ENCODE data around the gene TMEM59L. TPM values are rescaled to one million over a fixed set of nuclear protein-coding genes. Genes with fewer than 3 reads are reported as not detected.

The TMEM59L gene
- total and polyA plus RNA-seq, 2 of the 13 experiments (the other 11 are each of a cell fraction or from before 2014, with no cell fraction given): 0.97 to 5.5 TPM

DNA sequence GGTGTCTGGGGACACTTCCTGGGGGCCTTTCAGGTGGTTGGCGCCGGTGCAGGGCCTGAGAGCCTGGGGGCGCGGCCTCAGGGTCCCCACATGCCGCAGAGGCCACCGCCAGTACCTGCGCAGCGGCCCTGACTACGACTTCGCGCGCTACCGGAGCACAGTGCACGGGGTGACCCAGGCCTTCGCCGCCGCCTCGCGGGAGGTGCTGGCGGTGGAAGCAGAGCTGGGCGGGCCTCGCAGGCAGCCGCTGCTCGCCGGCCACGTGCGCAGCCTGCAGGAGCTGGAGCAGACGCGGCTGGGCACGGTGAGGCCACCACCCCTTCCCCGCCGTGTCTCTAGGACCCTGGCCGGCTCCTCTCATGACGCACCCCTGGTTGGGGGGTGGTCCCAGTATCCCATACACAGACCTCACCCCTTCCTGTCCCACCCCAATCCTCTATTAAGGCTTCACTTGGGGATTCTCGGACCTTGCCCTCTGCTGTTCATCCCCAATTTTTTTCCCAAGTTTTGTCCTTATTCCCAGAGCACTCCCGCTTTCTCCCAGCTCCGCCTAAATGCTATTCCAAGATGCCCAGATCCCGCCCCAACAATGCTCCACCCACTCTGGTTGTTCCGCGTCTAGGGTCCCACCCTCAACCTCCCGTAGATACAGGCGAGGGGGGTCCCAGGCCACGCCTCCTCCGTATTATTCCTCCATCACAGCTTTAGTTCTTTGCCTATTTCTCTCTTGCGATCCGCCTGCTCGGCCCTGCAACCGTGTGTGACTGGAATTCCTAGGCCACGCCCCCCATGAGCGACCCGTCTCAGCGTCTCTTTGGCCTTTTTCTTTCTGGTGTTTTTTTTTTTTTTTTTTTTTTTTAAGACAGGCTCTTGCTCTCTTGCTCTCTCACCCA, 23.0 kb upstream of the TMEM59L start (continued):
- TF ChIP-seq ZBTB21 (CRISPR knock-in tag; IDR thresholded peaks at IDR 0.05): no peak
- no peak for TF ChIP-seq HMG20A (CRISPR knock-in tag; IDR thresholded peaks at IDR 0.05; ENCODE audit: borderline replicate concordance)
- no peak for TF ChIP-seq SMARCE1 (IDR thresholded peaks at IDR 0.05; ENCODE audit: borderline replicate concordance)
- 0 out of 2 replicates have a peak, but pooled peaks have one; percentile 7 for TF ChIP-seq ZBTB8A (CRISPR knock-in tag; IDR thresholded peaks at IDR 0.05; ENCODE audit: borderline replicate concordance, low read depth)
- TF ChIP-seq KDM6A (CRISPR knock-in tag; IDR thresholded peaks at IDR 0.05; ENCODE audit: low read depth): no peak
- TF ChIP-seq, protein P1, sequence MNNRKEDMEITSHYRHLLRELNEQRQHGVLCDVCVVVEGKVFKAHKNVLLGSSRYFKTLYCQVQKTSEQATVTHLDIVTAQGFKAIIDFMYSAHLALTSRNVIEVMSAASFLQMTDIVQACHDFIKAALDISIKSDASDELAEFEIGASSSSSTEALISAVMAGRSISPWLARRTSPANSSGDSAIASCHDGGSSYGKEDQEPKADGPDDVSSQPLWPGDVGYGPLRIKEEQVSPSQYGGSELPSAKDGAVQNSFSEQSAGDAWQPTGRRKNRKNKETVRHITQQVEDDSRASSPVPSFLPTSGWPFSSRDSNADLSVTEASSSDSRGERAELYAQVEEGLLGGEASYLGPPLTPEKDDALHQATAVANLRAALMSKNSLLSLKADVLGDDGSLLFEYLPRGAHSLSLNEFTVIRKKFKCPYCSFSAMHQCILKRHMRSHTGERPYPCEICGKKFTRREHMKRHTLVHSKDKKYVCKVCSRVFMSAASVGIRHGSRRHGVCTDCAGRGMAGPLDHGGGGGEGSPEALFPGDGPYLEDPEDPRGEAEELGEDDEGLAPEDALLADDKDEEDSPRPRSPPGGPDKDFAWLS (CRISPR knock-in tag; IDR thresholded peaks at IDR 0.05; ENCODE audit: borderline replicate concordance): peak; percentile 47; the same call in 1 of the 2 replicates
- TF ChIP-seq CC2D1A (CRISPR knock-in tag; IDR thresholded peaks at IDR 0.05): peak; percentile 74; the same call in 1 of the 2 replicates
- no peak for TF ChIP-seq NFE2 (CRISPR knock-in tag; IDR thresholded peaks at IDR 0.05)
- TF ChIP-seq, protein P2, sequence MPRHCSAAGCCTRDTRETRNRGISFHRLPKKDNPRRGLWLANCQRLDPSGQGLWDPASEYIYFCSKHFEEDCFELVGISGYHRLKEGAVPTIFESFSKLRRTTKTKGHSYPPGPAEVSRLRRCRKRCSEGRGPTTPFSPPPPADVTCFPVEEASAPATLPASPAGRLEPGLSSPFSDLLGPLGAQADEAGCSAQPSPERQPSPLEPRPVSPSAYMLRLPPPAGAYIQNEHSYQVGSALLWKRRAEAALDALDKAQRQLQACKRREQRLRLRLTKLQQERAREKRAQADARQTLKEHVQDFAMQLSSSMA (CRISPR knock-in tag; IDR thresholded peaks at IDR 0.05): peak; percentile 83; the same call in 1 of the 2 replicates
- TF ChIP-seq ARHGAP35 (CRISPR knock-in tag; IDR thresholded peaks at IDR 0.05; ENCODE audit: borderline replicate concordance): peak; percentile 97; the same call in 1 of the 2 replicates
- TF ChIP-seq, protein P3, sequence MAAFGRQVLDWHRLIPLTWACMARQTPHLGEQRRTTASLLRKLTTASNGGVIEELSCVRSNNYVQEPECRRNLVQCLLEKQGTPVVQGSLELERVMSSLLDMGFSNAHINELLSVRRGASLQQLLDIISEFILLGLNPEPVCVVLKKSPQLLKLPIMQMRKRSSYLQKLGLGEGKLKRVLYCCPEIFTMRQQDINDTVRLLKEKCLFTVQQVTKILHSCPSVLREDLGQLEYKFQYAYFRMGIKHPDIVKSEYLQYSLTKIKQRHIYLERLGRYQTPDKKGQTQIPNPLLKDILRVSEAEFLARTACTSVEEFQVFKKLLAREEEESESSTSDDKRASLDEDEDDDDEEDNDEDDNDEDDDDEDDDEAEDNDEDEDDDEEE (CRISPR knock-in tag; IDR thresholded peaks at IDR 0.05): peak; percentile 98
- 0 out of 2 replicates have a peak, but pooled peaks have one; percentile 10 for TF ChIP-seq PHF8 (CRISPR knock-in tag; IDR thresholded peaks at IDR 0.05)
- peak; percentile 67; the same call in 1 of the 2 replicates for TF ChIP-seq ISX (CRISPR knock-in tag; conservative IDR thresholded peaks at IDR 0.05)
- peak; percentile 84 for TF ChIP-seq ZFX (CRISPR knock-in tag; IDR thresholded peaks at IDR 0.05; ENCODE audit: low read depth)
- TF ChIP-seq, protein P4, sequence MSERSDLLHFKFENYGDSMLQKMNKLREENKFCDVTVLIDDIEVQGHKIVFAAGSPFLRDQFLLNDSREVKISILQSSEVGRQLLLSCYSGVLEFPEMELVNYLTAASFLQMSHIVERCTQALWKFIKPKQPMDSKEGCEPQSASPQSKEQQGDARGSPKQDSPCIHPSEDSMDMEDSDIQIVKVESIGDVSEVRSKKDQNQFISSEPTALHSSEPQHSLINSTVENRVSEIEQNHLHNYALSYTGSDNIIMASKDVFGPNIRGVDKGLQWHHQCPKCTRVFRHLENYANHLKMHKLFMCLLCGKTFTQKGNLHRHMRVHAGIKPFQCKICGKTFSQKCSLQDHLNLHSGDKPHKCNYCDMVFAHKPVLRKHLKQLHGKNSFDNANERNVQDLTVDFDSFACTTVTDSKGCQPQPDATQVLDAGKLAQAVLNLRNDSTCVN (CRISPR knock-in tag; IDR thresholded peaks at IDR 0.05; ENCODE audit: borderline replicate concordance): peak; percentile 92
- peak; percentile 80 for TF ChIP-seq ZNF777 (CRISPR knock-in tag; IDR thresholded peaks at IDR 0.05)
- TF ChIP-seq GABPA (IDR thresholded peaks at IDR 0.05; ENCODE audit: low read depth, low read length): no peak
- TF ChIP-seq GABPA (CRISPR knock-in tag; IDR thresholded peaks at IDR 0.05; ENCODE audit: low read depth): no peak
- TF ChIP-seq ZNF644 (CRISPR knock-in tag; IDR thresholded peaks at IDR 0.05; ENCODE audit: low read depth): 0 out of 2 replicates have a peak, but pooled peaks have one; percentile 38
- peak; percentile 88; the same call in 1 of the 2 replicates for TF ChIP-seq PRMT3 (CRISPR knock-in tag; IDR thresholded peaks at IDR 0.05; ENCODE audit: borderline replicate concordance, low read depth)
- TF ChIP-seq ATM (IDR thresholded peaks at IDR 0.05; ENCODE audit: borderline replicate concordance): no peak
- TF ChIP-seq BORCS8-MEF2B (CRISPR knock-in tag; IDR thresholded peaks at IDR 0.05): peak; percentile 91
- peak; percentile 18; the same call in 1 of the 2 replicates for TF ChIP-seq ZNF124 (CRISPR knock-in tag; IDR thresholded peaks at IDR 0.05)
- no peak for TF ChIP-seq NCOR1 (IDR thresholded peaks at IDR 0.05; ENCODE audit: borderline replicate concordance, low read length)
- peak; percentile 92; the same call in 1 of the 2 replicates for TF ChIP-seq DNMT1 (CRISPR knock-in tag; IDR thresholded peaks at IDR 0.05)
- TF ChIP-seq ZNF143 (CRISPR knock-in tag; IDR thresholded peaks at IDR 0.05): peak; percentile 29; the same call in 1 of the 2 replicates
- no peak for TF ChIP-seq ZNF570 (CRISPR knock-in tag; IDR thresholded peaks at IDR 0.05; ENCODE audit: borderline replicate concordance)
